GM23338 (cell line): ENCODE data around the gene TOX2. TPM values are rescaled to one million over a fixed set of nuclear protein-coding genes. Genes with fewer than 3 reads are reported as not detected.

Experiments used
- ATAC-seq: fragments of 200-7000 bp; cut with Tn5 transposase; 3 replicates; pipeline ENCODE4 v1.9.1; 2020
- DNase-seq: peaks from one replicate; pipeline ENCODE4 v3.0.0-alpha.2; 2015; ENCODE audit warnings: low spot score
- H2AFZ ChIP-seq: fragments of 200-600 bp; sonication (generic); 2 replicates; pipeline ENCODE4 v1.8.0; 2016; ENCODE audit warnings: antibody characterized with exemption, mild to moderate bottlenecking, moderate library complexity
- H3F3A ChIP-seq: fragments of 200-600 bp; sonication (generic); replicated peaks from 2 replicates; pipeline ENCODE4 v1.8.0; 2017; ENCODE audit warnings: antibody characterized with exemption, mixed run types, low read depth
- H3K27ac ChIP-seq: fragments of 200-600 bp; sonication (generic); 2 replicates; pipeline ENCODE4 v1.6.1; 2016; ENCODE audit warnings: low read depth
- H3K27me3 ChIP-seq: fragments of 200-600 bp; sonication (generic); 2 replicates; pipeline ENCODE4 v1.8.0; 2016; ENCODE audit warnings: mild to moderate bottlenecking, mixed run types, moderate library complexity; ENCODE audit not compliant: insufficient read depth
- H3K36me3 ChIP-seq: fragments of 200-600 bp; sonication (generic); 2 replicates; pipeline ENCODE4 v1.8.0; 2016; ENCODE audit warnings: mild to moderate bottlenecking; ENCODE audit not compliant: insufficient read depth
- H3K4me1 ChIP-seq: fragments of 200-600 bp; sonication (generic); 2 replicates; pipeline ENCODE4 v1.8.0; 2016; ENCODE audit warnings: mild to moderate bottlenecking, moderate library complexity; ENCODE audit not compliant: insufficient read depth
- H3K4me2 ChIP-seq: fragments of 200-600 bp; sonication (generic); 2 replicates; pipeline ENCODE4 v1.7.1; 2017; ENCODE audit warnings: mixed run types
- H3K4me3 ChIP-seq: fragments of 200-600 bp; sonication (generic); 2 replicates; pipeline ENCODE4 v1.6.1; 2016; ENCODE audit warnings: mixed run types
- H3K79me2 ChIP-seq: fragments of 200-600 bp; sonication (generic); replicated peaks from 2 replicates; pipeline ENCODE4 v1.8.0; 2017; ENCODE audit warnings: mild to moderate bottlenecking; ENCODE audit not compliant: insufficient read depth
- H3K9me2 ChIP-seq: fragments of 200-600 bp; sonication (generic); 2 replicates; pipeline ENCODE4 v1.8.0; 2017; ENCODE audit not compliant: insufficient read depth
- H4K20me1 ChIP-seq: fragments of 200-600 bp; sonication (generic); replicated peaks from 2 replicates; pipeline ENCODE4 v1.8.0; 2017; ENCODE audit warnings: mild to moderate bottlenecking; ENCODE audit not compliant: insufficient read depth
- H3K27ac Mint-ChIP-seq: 2 replicates; pipeline ENCODE4 v1.8.0; 2020; ENCODE audit warnings: inconsistent platforms, mild to moderate bottlenecking, moderate library complexity, mixed read lengths
- H3K27me3 Mint-ChIP-seq: 3 replicates; pipeline ENCODE4 v1.8.0; 2022; ENCODE audit warnings: low read depth, mild to moderate bottlenecking, moderate library complexity, mixed read lengths, inconsistent platforms; ENCODE audit not compliant: insufficient read depth, poor library complexity
- H3K36me3 Mint-ChIP-seq: 3 replicates; pipeline ENCODE4 v1.8.0; 2021; ENCODE audit warnings: low read depth, mild to moderate bottlenecking, inconsistent platforms, moderate library complexity, mixed read lengths
- H3K4me1 Mint-ChIP-seq: 3 replicates; pipeline ENCODE4 v1.8.0; 2020; ENCODE audit warnings: mild to moderate bottlenecking, inconsistent platforms, mixed read lengths
- H3K4me3 Mint-ChIP-seq: 3 replicates; pipeline ENCODE4 v1.8.0; 2021; ENCODE audit warnings: moderate library complexity, mild to moderate bottlenecking, inconsistent platforms, mixed read lengths
- H3K9me3 Mint-ChIP-seq: 3 replicates; pipeline ENCODE4 v1.8.0; 2020; ENCODE audit warnings: moderate library complexity, mild to moderate bottlenecking, inconsistent platforms, mixed read lengths
- CREB1 ChIP-seq: fragments of 250-450 bp; sonication (Bioruptor Pico); IDR thresholded peaks from 2 replicates; pipeline ENCODE4 v1.5.0; 2020; ENCODE audit warnings: low read depth, mild to moderate bottlenecking, moderate library complexity
- CTCF ChIP-seq, 2 experiments: fragments of 200-600 bp in 1 of 2; sonication (generic) in 1 of 2; conservative IDR thresholded peaks; 2 replicates each; pipeline versions ENCODE4 v1.5.1 to v1.6.1; 2016 to 2017; ENCODE audit warnings: antibody characterized with exemption in 2 of 2, low read depth in 2 of 2, mild to moderate bottlenecking in 2 of 2, moderate library complexity in 1 of 2
- ETS1 ChIP-seq: IDR thresholded peaks from 2 replicates; pipeline ENCODE4 v1.6.1; 2016; ENCODE audit warnings: antibody characterized with exemption
- EZH2 ChIP-seq: fragments of 200-600 bp; sonication (generic); IDR thresholded peaks from one replicate; pipeline ENCODE4 v1.8.0; 2017; ENCODE audit warnings: antibody characterized with exemption, mild to moderate bottlenecking, low read depth; ENCODE audit not compliant: unreplicated experiment
- EZH2phosphoT487 ChIP-seq: fragments of 200-600 bp; sonication (generic); IDR thresholded peaks from one replicate; pipeline ENCODE4 v1.8.1; 2018; ENCODE audit warnings: antibody characterized with exemption; ENCODE audit not compliant: unreplicated experiment
- JUNB ChIP-seq: IDR thresholded peaks from one replicate; pipeline ENCODE4 v1.6.1; 2016; ENCODE audit warnings: antibody characterized with exemption; ENCODE audit not compliant: unreplicated experiment
- NANOG ChIP-seq: IDR thresholded peaks from 2 replicates; pipeline ENCODE4 v1.6.1; 2016; ENCODE audit warnings: antibody characterized with exemption, borderline replicate concordance
- POLR2AphosphoS5 ChIP-seq: IDR thresholded peaks from 2 replicates; pipeline ENCODE4 v1.6.1; 2016; ENCODE audit warnings: antibody characterized with exemption, low read depth
- REST ChIP-seq: IDR thresholded peaks from one replicate; pipeline ENCODE4 v1.6.1; 2018; ENCODE audit warnings: antibody characterized with exemption; ENCODE audit not compliant: unreplicated experiment
- STAT1 ChIP-seq: IDR thresholded peaks from one replicate; pipeline ENCODE4 v1.6.1; 2016; ENCODE audit warnings: antibody characterized with exemption; ENCODE audit not compliant: unreplicated experiment
- ZNF114 ChIP-seq: fragments of 250-450 bp; sonication (Bioruptor Pico); IDR thresholded peaks from 2 replicates; pipeline ENCODE4 v1.5.0; 2020; ENCODE audit warnings: mild to moderate bottlenecking, moderate library complexity
- ZNF331 ChIP-seq: fragments of 250-450 bp; sonication (Bioruptor Pico); IDR thresholded peaks from 2 replicates; pipeline ENCODE4 v1.5.0; 2020; ENCODE audit warnings: low read depth, mild to moderate bottlenecking, moderate library complexity
- ZNF462 ChIP-seq: fragments of 250-450 bp; sonication (Bioruptor Pico); IDR thresholded peaks from 2 replicates; pipeline ENCODE4 v1.5.0; 2020; ENCODE audit warnings: mild to moderate bottlenecking, moderate library complexity
- polyA plus RNA-seq: library from polyadenylated mRNA; unstranded; fragments of >200 nt; fragmentation: Nextera tagmentation; extraction: Ambion mirVana; gene quantifications from 2 replicates; pipeline ENCODE4 v1.2.1, GENCODE V29; 2016
- total RNA-seq: library from RNA; depleted of rRNA; stranded (reverse); fragments of >200 nt; shearing (Covaris generic); gene quantifications from 2 replicates; pipeline ENCODE4 v1.2.3, GENCODE V29; 2014

The TOX2 gene
- total and polyA plus RNA-seq, 2 experiments from 2014 or later: 1.4 to 1.5 TPM

- no peaks in the 10 kb centered on the region for H3K4me1 ChIP-seq
- ATAC-seq (no peak), DNase-seq (no peak)
- Mint-ChIP-seq H3K9me3 (peaks cover 6% of the 10 kb centered on the region), H3K27me3 (peaks cover 31% of the 10 kb centered on the region), H3K27ac (no peak overlapping the region), H3K4me3 (no peak overlapping the region), H3K4me1 (peaks cover 16% of the 10 kb centered on the region; the same call in 2 of the 3 replicates), H3K36me3 (no peaks in the 10 kb centered on the region)
- no peaks in the 10 kb centered on the region for H3F3A ChIP-seq
- no peak overlapping the region for H2AFZ ChIP-seq
- no peaks in the 10 kb centered on the region for H3K36me3 ChIP-seq
- no peaks in the 10 kb centered on the region for H3K9me2 ChIP-seq
- no peaks in the 10 kb centered on the region for H4K20me1 ChIP-seq
- TF ChIP-seq EZH2phosphoT487 (no peak), REST (no peak), NANOG (no peak), POLR2AphosphoS5 (no peak), STAT1 (no peak), CTCF (conservative IDR thresholded peaks at IDR 0.05; ENCODE audit: low read depth in 2 of 2) (no peak), ZNF114 (CRISPR knock-in tag) (no peak), ETS1 (no peak), EZH2 (no peak), JUNB (no peak), ZNF331 (no peak), ZNF462 (CRISPR knock-in tag) (no peak), CREB1 (CRISPR knock-in tag) (no peak)
- no peak overlapping the region for H3K4me3 ChIP-seq
- no peak overlapping the region for H3K4me2 ChIP-seq
- peaks cover 50% of the 10 kb centered on the region for H3K27me3 ChIP-seq
- H3K79me2 ChIP-seq: no peaks in the 10 kb centered on the region
- H3K27ac ChIP-seq: no peak overlapping the region
These were observed 2.7 kb downstream of the TOX2 start for GRCh38 chr20:43917380-43917779.
